H1 (cell line): Measurements from ENCODE around the gene REC8.

Source experiments
- ASH2L ChIP-seq: fragments of 200-600, 300-600 bp; sonication (generic); IDR thresholded peaks from one replicate; pipeline ENCODE4 v1.7.1; 2017; ENCODE audit warnings: low read length
- CHD1 ChIP-seq: IDR thresholded peaks from 2 replicates; pipeline ENCODE4 v1.6.1; 2012; ENCODE audit warnings: low read depth, low read length, improper control_type of control experiment
- CHD7 ChIP-seq: fragments of 300-600 bp; sonication (generic); IDR thresholded peaks from 2 replicates; pipeline ENCODE4 v1.7.1; 2012; ENCODE audit warnings: low read length, moderate library complexity, mild to moderate bottlenecking, inconsistent platforms; ENCODE audit not compliant: insufficient replicate concordance
- CTCF ChIP-seq, 3 experiments: IDR thresholded peaks; 1 replicate in 2 of 3; 2 replicates in 1 of 3; pipeline versions ENCODE4 v1.5.1 to v1.6.1; 2011; ENCODE audit warnings: low read length in 3 of 3, mild to moderate bottlenecking in 3 of 3, inconsistent platforms in 2 of 3, low read depth in 1 of 3, moderate library complexity in 1 of 3; ENCODE audit not compliant: insufficient read depth in 1 of 3; ENCODE audit errors: control extremely low read depth in 1 of 3
- EZH2 ChIP-seq: fragments of 200-600 bp; sonication (generic); IDR thresholded peaks from 2 replicates; pipeline ENCODE4 v1.7.1; 2012; ENCODE audit warnings: low read depth, mild to moderate bottlenecking, moderate library complexity, low read length, inconsistent platforms; ENCODE audit not compliant: severe bottlenecking
- RAD21 ChIP-seq, 2 experiments: IDR thresholded peaks in 1 of 2; conservative IDR thresholded peaks in 1 of 2; 2 replicates each; pipeline ENCODE4 v1.6.1; 2011; ENCODE audit warnings: low read depth in 2 of 2, low read length in 2 of 2, improper control_type of control experiment in 1 of 2, inconsistent platforms in 1 of 2, mild to moderate bottlenecking in 1 of 2, moderate library complexity in 1 of 2
- SIN3A ChIP-seq, 2 experiments: IDR thresholded peaks in 1 of 2; conservative IDR thresholded peaks in 1 of 2; 2 replicates each; pipeline ENCODE4 v1.6.1; 2011 to 2012; ENCODE audit warnings: low read length in 2 of 2, improper control_type of control experiment in 1 of 2, low read depth in 1 of 2, mild to moderate bottlenecking in 1 of 2
- SUZ12 ChIP-seq: fragments of 200-600 bp; sonication (generic); IDR thresholded peaks from 2 replicates; pipeline ENCODE4 v1.6.1; 2012; ENCODE audit warnings: mild to moderate bottlenecking, inconsistent platforms, low read length, moderate library complexity, mixed read lengths
- YY1 ChIP-seq: IDR thresholded peaks from 2 replicates; pipeline ENCODE4 v1.6.1; 2011; ENCODE audit warnings: low read depth, mild to moderate bottlenecking, low read length

- TF ChIP-seq SIN3A (conservative IDR thresholded peaks at IDR 0.05 in 1 of 2, IDR thresholded peaks at IDR 0.05 in 1 of 2; ENCODE audit: low read depth in 1 of 2, low read length in 2 of 2): no peak
- no peak for TF ChIP-seq CHD7
- TF ChIP-seq ASH2L: no peak
- no peak for TF ChIP-seq RAD21 (IDR thresholded peaks at IDR 0.05 in 1 of 2, conservative IDR thresholded peaks at IDR 0.05 in 1 of 2; ENCODE audit: low read depth in 2 of 2, low read length in 2 of 2)
- no peak for TF ChIP-seq CHD1
- TF ChIP-seq CTCF (IDR thresholded peaks at IDR 0.05; ENCODE audit: control extremely low read depth in 1 of 3, insufficient read depth in 1 of 3, low read depth in 1 of 3, low read length in 3 of 3): no peak
- TF ChIP-seq SUZ12: no peak
- no peak for TF ChIP-seq EZH2
- TF ChIP-seq YY1: no peak
Measured at GRCh38 chr14:24164518-24164991, 7.3 kb upstream of the REC8 start.
